ENCODE results near the gene TPRA1.

Gene TPRA1

GRCh38 chr3:127590593-127591465 lies at the start of gene TPRA1:
TSS of gene TPRA1 (minus strand) at chr3:127590733. CDS start at chr3:127580146, 10,587 bp downstream.
- DNase-seq (ENCODE audit: low spot score) = peak; percentile 88

GRCh38 chr3:127640042-127640355 lies 49.5 kb upstream of the TPRA1 start:
- DNase-seq (ENCODE audit: low spot score) = no peak

- DNase-seq (ENCODE audit: low spot score) = no peak
Observed at GRCh38 chr3:127639173-127640041, 48.9 kb upstream of the TPRA1 start.

GRCh38 chr3:127637971-127638370 lies 47.4 kb upstream of the TPRA1 start:
- no peak for DNase-seq (ENCODE audit: low spot score)

GRCh38 chr3:127637546-127637945 lies 47.0 kb upstream of the TPRA1 start:
- peak; percentile 38 for DNase-seq (ENCODE audit: low spot score)

- DNase-seq (ENCODE audit: low spot score) = no peak
Observed at GRCh38 chr3:127634653-127635052, 44.1 kb upstream of the TPRA1 start.

GRCh38 chr3:127632035-127632820 lies 41.7 kb upstream of the TPRA1 start:
- DNase-seq (ENCODE audit: low spot score) = no peak

- no peak for DNase-seq (ENCODE audit: low spot score)
Observed at GRCh38 chr3:127630811-127631714, 40.5 kb upstream of the TPRA1 start.

GRCh38 chr3:127629467-127630403 lies 39.2 kb upstream of the TPRA1 start:
- peak; percentile 11 for DNase-seq (ENCODE audit: low spot score)

- peak; percentile 11 for DNase-seq (ENCODE audit: low spot score)
Observed at GRCh38 chr3:127628788-127629466, 38.4 kb upstream of the TPRA1 start, which contains the start of gene PODXL2. TSS of gene PODXL2 (plus strand) at chr3:127629185. CDS start at chr3:127629220, 35 bp downstream.

- DNase-seq (ENCODE audit: low spot score) = no peak
Observed at GRCh38 chr3:127628426-127628787, 37.9 kb upstream of the TPRA1 start.

GRCh38 chr3:127625821-127626220 lies 35.3 kb upstream of the TPRA1 start:
- no peak for DNase-seq (ENCODE audit: low spot score)

GRCh38 chr3:127624063-127624462 lies 33.5 kb upstream of the TPRA1 start:
- no peak for DNase-seq (ENCODE audit: low spot score)

- DNase-seq (ENCODE audit: low spot score) = no peak
Observed at GRCh38 chr3:127622772-127623576, 32.4 kb upstream of the TPRA1 start.

GRCh38 chr3:127622031-127622430 lies 31.5 kb upstream of the TPRA1 start:
- DNase-seq (ENCODE audit: low spot score) = no peak

- no peak for DNase-seq (ENCODE audit: low spot score)
Observed at GRCh38 chr3:127620637-127621375, 30.3 kb upstream of the TPRA1 start.

- no peak for DNase-seq (ENCODE audit: low spot score)
Observed at GRCh38 chr3:127618891-127619290, 28.4 kb upstream of the TPRA1 start.

Measured in CD4-positive, alpha-beta T cell treated with Interleukin-6 at 100 ng/mL for 8 hours (primary cell).